Sigmoid colon (tissue), 7 donors: ENCODE data around the gene POP7. TPM values are rescaled to one million over a fixed set of nuclear protein-coding genes. Genes with fewer than 3 reads are reported as not detected.

Experiments used
- DNase-seq: peaks from one replicate; pipeline ENCODE4 v3.0.0-alpha.2; 2019
- H3K27ac ChIP-seq, 4 donors: fragments of 200-600 bp; sonication (generic); one replicate each; pipeline ENCODE4 v1.5.1; 2016 to 2019; ENCODE audit warnings: mild to moderate bottlenecking in 1 of 4
- H3K27me3 ChIP-seq, 3 donors: fragments of 200-600 bp; sonication (generic); one replicate each; pipeline ENCODE4 v1.5.1; 2019; ENCODE audit warnings: mild to moderate bottlenecking in 1 of 3
- H3K36me3 ChIP-seq, 4 donors: fragments of 200-600 bp; sonication (generic); one replicate each; pipeline ENCODE4 v1.5.1; 2016 to 2019
- H3K4me1 ChIP-seq, 4 donors: fragments of 200-600 bp; sonication (generic); one replicate each; pipeline ENCODE4 v1.5.1; 2017 to 2019
- H3K4me3 ChIP-seq, 4 donors: fragments of 200-600 bp; sonication (generic); one replicate each; pipeline ENCODE4 v1.5.1; 2017 to 2019; ENCODE audit warnings: mild to moderate bottlenecking in 2 of 4, moderate library complexity in 1 of 4
- H3K9me3 ChIP-seq, 4 donors: fragments of 200-600 bp in 3 of 4; sonication (generic) in 3 of 4; one replicate each; pipeline versions ENCODE4 v1.5.1 to v1.6.1; 2013 to 2019
- EP300 ChIP-seq, 4 donors: sonication (generic); formaldehyde crosslinking; IDR thresholded peaks; one replicate each; pipeline ENCODE4 v1.6.1; 2017; ENCODE audit warnings: antibody characterized with exemption in 4 of 4
- POLR2A ChIP-seq, 2 donors: fragments of 450-650 bp; IDR thresholded peaks; one replicate each; pipeline ENCODE4 v1.6.1; 2016; ENCODE audit warnings: antibody characterized with exemption in 2 of 2, mild to moderate bottlenecking in 2 of 2, moderate library complexity in 2 of 2
- POLR2AphosphoS5 ChIP-seq, 4 donors: sonication (generic); formaldehyde crosslinking; IDR thresholded peaks; one replicate each; pipeline ENCODE4 v1.6.1; 2017; ENCODE audit warnings: antibody characterized with exemption in 4 of 4
- WGBS, 2 donors: extraction: QIAGEN DNeasy Blood & Tissue Kit; methylation state at CpG; one replicate each; pipeline ENCODE4 v1.1.7; 2013; 5-methylcytosine and 5-hydroxymethylcytosine counted together
- intact Hi-C: fragments of 100-400 bp; cut with DNase I; formaldehyde crosslinking; loops from one replicate; pipeline ENCODE4 v1.15.1; 2023
- polyA plus RNA-seq, 3 donors: library from polyadenylated mRNA; stranded (reverse); fragments of 200-250 nt; gene quantifications; one replicate each; pipeline ENCODE4 v1.2.3, GENCODE V29; 2013
- total RNA-seq, 4 donors: library from RNA; depleted of rRNA; stranded (reverse); fragments of >200 nt; gene quantifications; one replicate each; pipeline ENCODE4 v1.1.0, GENCODE V29; 2016
- TF ChIP-seq, protein P1 (sequence below), 4 experiments: fragments of 450-650 bp in 3 of 4; fragments of 200-600 bp in 1 of 4; IDR thresholded peaks; one replicate each; pipeline ENCODE4 v1.5.1; 2016 to 2019; ENCODE audit warnings: antibody characterized with exemption in 4 of 4, mild to moderate bottlenecking in 3 of 4, moderate library complexity in 2 of 4
- donor health status: healthy with polysubstance abuse.
- donor health status: Bipolar disorder and iron deficiency.
- donor health status: healthy.

POP7 gene
- total and polyA plus RNA-seq, 7 donors, result 20.5 to 46.2 (median 39.5) TPM

- Histone ChIP-seq H3K4me3 (no peak overlapping the region), H3K4me1 (no peaks in the 10 kb centered on the region), H3K27me3 (peaks cover 0 to 21% (median 0%) of the 10 kb centered on the region in 3 donors), H3K27ac (no peak overlapping the region), H3K36me3 (no peaks in the 10 kb centered on the region), H3K9me3 (no peaks in the 10 kb centered on the region)
- whole genome bisulfite sequencing, 2 donors, result 84 to 90% methylated on average over 3 of the region's 3 CpGs
- intact Hi-C loops, result no loop called here
- no peak for DNase-seq
- no peak for TF ChIP-seq POLR2A (IDR thresholded peaks at IDR 0.05)
- TF ChIP-seq, protein P1, sequence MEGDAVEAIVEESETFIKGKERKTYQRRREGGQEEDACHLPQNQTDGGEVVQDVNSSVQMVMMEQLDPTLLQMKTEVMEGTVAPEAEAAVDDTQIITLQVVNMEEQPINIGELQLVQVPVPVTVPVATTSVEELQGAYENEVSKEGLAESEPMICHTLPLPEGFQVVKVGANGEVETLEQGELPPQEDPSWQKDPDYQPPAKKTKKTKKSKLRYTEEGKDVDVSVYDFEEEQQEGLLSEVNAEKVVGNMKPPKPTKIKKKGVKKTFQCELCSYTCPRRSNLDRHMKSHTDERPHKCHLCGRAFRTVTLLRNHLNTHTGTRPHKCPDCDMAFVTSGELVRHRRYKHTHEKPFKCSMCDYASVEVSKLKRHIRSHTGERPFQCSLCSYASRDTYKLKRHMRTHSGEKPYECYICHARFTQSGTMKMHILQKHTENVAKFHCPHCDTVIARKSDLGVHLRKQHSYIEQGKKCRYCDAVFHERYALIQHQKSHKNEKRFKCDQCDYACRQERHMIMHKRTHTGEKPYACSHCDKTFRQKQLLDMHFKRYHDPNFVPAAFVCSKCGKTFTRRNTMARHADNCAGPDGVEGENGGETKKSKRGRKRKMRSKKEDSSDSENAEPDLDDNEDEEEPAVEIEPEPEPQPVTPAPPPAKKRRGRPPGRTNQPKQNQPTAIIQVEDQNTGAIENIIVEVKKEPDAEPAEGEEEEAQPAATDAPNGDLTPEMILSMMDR (IDR thresholded peaks at IDR 0.05), result no peak
- TF ChIP-seq EP300 (IDR thresholded peaks at IDR 0.05), result no peak
- TF ChIP-seq POLR2AphosphoS5 (IDR thresholded peaks at IDR 0.05), result no peak
Observed at GRCh38 chr7:100753750-100754149, 47.8 kb downstream of the POP7 start.

Other genes starting within 250 kb of the POP7 start
- gene SPACDR, start 241.9 kb upstream of the POP7 start, total RNA-seq, result under 1 TPM in 1 of 4 donors, not detected in 3; 0.95 TPM
- gene SPACDR, start 241.9 kb upstream of the POP7 start, polyA plus RNA-seq, result under 1 TPM in 1 of 3 donors, not detected in 2; 0.63 TPM
- gene TSC22D4, start 226.9 kb upstream of the POP7 start, total RNA-seq, result 10 to 100 TPM; 24.4 to 31.6 (median 28.5) TPM
- gene TSC22D4, start 226.9 kb upstream of the POP7 start, polyA plus RNA-seq, result 10 to 100 TPM; 46.8 to 53.5 (median 51.1) TPM
- 1 to 10 TPM; 1.1 to 1.5 (median 1.4) TPM for gene NYAP1, start 222.2 kb upstream of the POP7 start, total RNA-seq
- 1 to 10 TPM in 1 of 3 donors, under 1 TPM in 1, not detected in 1; 0.23 to 1.6 TPM for gene NYAP1, start 222.2 kb upstream of the POP7 start, polyA plus RNA-seq
- 10 to 100 TPM; 17.5 to 32.7 (median 20.2) TPM for gene AGFG2, start 166.9 kb upstream of the POP7 start, total RNA-seq
- gene AGFG2, start 166.9 kb upstream of the POP7 start, polyA plus RNA-seq, result 10 to 100 TPM; 28.8 to 33.0 (median 30.7) TPM
- 1 to 10 TPM in 2 of 4 donors, under 1 TPM in 1, not detected in 1; 0.71 to 2.5 (median 1.9) TPM for gene SAP25, start 132.2 kb upstream of the POP7 start, total RNA-seq
- gene SAP25, start 132.2 kb upstream of the POP7 start, polyA plus RNA-seq, result 1 to 10 TPM in 1 of 3 donors, not detected in 2; 7.2 TPM
- 10 to 100 TPM; 28.9 to 74.5 (median 42.9) TPM for gene LRCH4, start 120.0 kb upstream of the POP7 start, total RNA-seq
- 10 to 100 TPM; 28.2 to 92.3 (median 40.7) TPM for gene LRCH4, start 120.0 kb upstream of the POP7 start, polyA plus RNA-seq
- gene FBXO24, start 119.8 kb upstream of the POP7 start, total RNA-seq, result 1 to 10 TPM in 1 of 4 donors, under 1 TPM in 2, not detected in 1; 0.27 to 2.8 (median 0.71) TPM
- 1 to 10 TPM in 1 of 3 donors, under 1 TPM in 2; 0.46 to 1.2 (median 0.95) TPM for gene FBXO24, start 119.8 kb upstream of the POP7 start, polyA plus RNA-seq
- gene PCOLCE, start 103.8 kb upstream of the POP7 start, total RNA-seq, result 10 to 100 TPM; 14.3 to 76.4 (median 21.4) TPM
- 10 to 100 TPM in 2 of 3 donors, 1 to 10 TPM in 1; 2.3 to 36.7 (median 10.8) TPM for gene PCOLCE, start 103.8 kb upstream of the POP7 start, polyA plus RNA-seq
- gene MOSPD3, start 93.6 kb upstream of the POP7 start, total RNA-seq, result 10 to 100 TPM in 3 of 4 donors, 1 to 10 TPM in 1; 8.0 to 16.4 (median 12.0) TPM
- 10 to 100 TPM; 18.0 to 19.2 (median 18.7) TPM for gene MOSPD3, start 93.6 kb upstream of the POP7 start, polyA plus RNA-seq
- gene TFR2, start 64.6 kb upstream of the POP7 start, total RNA-seq, result under 1 TPM in 1 of 4 donors, not detected in 3; 0.71 TPM
- gene TFR2, start 64.6 kb upstream of the POP7 start, polyA plus RNA-seq, result 1 to 10 TPM in 1 of 3 donors, not detected in 2; 2.2 TPM
- under 1 TPM in 2 of 4 donors, not detected in 2; 0.68 to 0.71 TPM for gene ACTL6B, start 49.7 kb upstream of the POP7 start, total RNA-seq
- under 1 TPM in 1 of 3 donors, not detected in 2; 0.58 TPM for gene ACTL6B, start 49.7 kb upstream of the POP7 start, polyA plus RNA-seq
- 100 to 1,000 TPM; 133 to 199 (median 163) TPM for gene GNB2, start 32.4 kb upstream of the POP7 start, total RNA-seq
- gene GNB2, start 32.4 kb upstream of the POP7 start, polyA plus RNA-seq, result 100 to 1,000 TPM; 230 to 286 (median 236) TPM
- 10 to 100 TPM; 24.8 to 47.1 (median 26.6) TPM for gene GIGYF1, start 11.9 kb upstream of the POP7 start, total RNA-seq
- gene GIGYF1, start 11.9 kb upstream of the POP7 start, polyA plus RNA-seq, result 10 to 100 TPM in 1 of 3 donors, 1 to 10 TPM in 2; 3.5 to 27.9 (median 4.8) TPM
- not detected for gene EPO, start 14.3 kb downstream of the POP7 start, total RNA-seq
- gene EPO, start 14.3 kb downstream of the POP7 start, polyA plus RNA-seq, result not detected
- gene ZAN, start 27.5 kb downstream of the POP7 start, total RNA-seq, result not detected
- not detected for gene ZAN, start 27.5 kb downstream of the POP7 start, polyA plus RNA-seq
- gene EPHB4, start 121.4 kb downstream of the POP7 start, total RNA-seq, result 10 to 100 TPM; 23.9 to 35.5 (median 29.3) TPM
- gene EPHB4, start 121.4 kb downstream of the POP7 start, polyA plus RNA-seq, result 10 to 100 TPM in 2 of 3 donors, 1 to 10 TPM in 1; 5.1 to 29.1 (median 10.2) TPM
- 10 to 100 TPM; 10.4 to 17.9 (median 14.8) TPM for gene SLC12A9, start 146.6 kb downstream of the POP7 start, total RNA-seq
- gene SLC12A9, start 146.6 kb downstream of the POP7 start, polyA plus RNA-seq, result 10 to 100 TPM in 1 of 3 donors, 1 to 10 TPM in 2; 2.5 to 34.2 (median 4.2) TPM
- 10 to 100 TPM; 37.8 to 79.7 (median 51.1) TPM for gene TRIP6, start 161.3 kb downstream of the POP7 start, total RNA-seq
- 10 to 100 TPM; 12.0 to 45.9 (median 18.0) TPM for gene TRIP6, start 161.3 kb downstream of the POP7 start, polyA plus RNA-seq
- 10 to 100 TPM; 42.1 to 64.3 (median 51.4) TPM for gene SRRT, start 169.0 kb downstream of the POP7 start, total RNA-seq
- 100 to 1,000 TPM in 1 of 3 donors, 10 to 100 TPM in 2; 31.8 to 106 (median 38.6) TPM for gene SRRT, start 169.0 kb downstream of the POP7 start, polyA plus RNA-seq
- 1 to 10 TPM; 2.4 to 7.1 (median 3.1) TPM for gene UFSP1, start 183.6 kb downstream of the POP7 start, total RNA-seq
- 1 to 10 TPM; 1.8 to 5.3 (median 1.8) TPM for gene UFSP1, start 183.6 kb downstream of the POP7 start, polyA plus RNA-seq
- 1 to 10 TPM; 3.0 to 8.9 (median 6.5) TPM for gene ACHE, start 189.8 kb downstream of the POP7 start, total RNA-seq
- gene ACHE, start 189.8 kb downstream of the POP7 start, polyA plus RNA-seq, result 10 to 100 TPM in 1 of 3 donors, 1 to 10 TPM in 2; 3.6 to 20.6 (median 5.5) TPM
- 1 to 10 TPM in 1 of 4 donors, under 1 TPM in 1, not detected in 2; 0.71 to 3.0 TPM for gene MUC3A, start 243.4 kb downstream of the POP7 start, total RNA-seq
- 10 to 100 TPM; 60.4 to 78.8 (median 73.9) TPM for gene MUC3A, start 243.4 kb downstream of the POP7 start, polyA plus RNA-seq